SKM-1 treated with dmso at 0.1 percent for 144 hours (cell line): ENCODE data around the gene S100A2.
"Not testable (repeated sequence)": the region's sequence is repeated elsewhere in the genome, so short reads cannot be mapped to it uniquely, and the experiment has no call there.

Source experiments
- DNase-seq: peaks from one replicate; lab custom pipeline; 2025; ENCODE audit not compliant: unreplicated experiment; lab: John Stamatoyannopoulos, UW

S100A2 gene

DNA sequence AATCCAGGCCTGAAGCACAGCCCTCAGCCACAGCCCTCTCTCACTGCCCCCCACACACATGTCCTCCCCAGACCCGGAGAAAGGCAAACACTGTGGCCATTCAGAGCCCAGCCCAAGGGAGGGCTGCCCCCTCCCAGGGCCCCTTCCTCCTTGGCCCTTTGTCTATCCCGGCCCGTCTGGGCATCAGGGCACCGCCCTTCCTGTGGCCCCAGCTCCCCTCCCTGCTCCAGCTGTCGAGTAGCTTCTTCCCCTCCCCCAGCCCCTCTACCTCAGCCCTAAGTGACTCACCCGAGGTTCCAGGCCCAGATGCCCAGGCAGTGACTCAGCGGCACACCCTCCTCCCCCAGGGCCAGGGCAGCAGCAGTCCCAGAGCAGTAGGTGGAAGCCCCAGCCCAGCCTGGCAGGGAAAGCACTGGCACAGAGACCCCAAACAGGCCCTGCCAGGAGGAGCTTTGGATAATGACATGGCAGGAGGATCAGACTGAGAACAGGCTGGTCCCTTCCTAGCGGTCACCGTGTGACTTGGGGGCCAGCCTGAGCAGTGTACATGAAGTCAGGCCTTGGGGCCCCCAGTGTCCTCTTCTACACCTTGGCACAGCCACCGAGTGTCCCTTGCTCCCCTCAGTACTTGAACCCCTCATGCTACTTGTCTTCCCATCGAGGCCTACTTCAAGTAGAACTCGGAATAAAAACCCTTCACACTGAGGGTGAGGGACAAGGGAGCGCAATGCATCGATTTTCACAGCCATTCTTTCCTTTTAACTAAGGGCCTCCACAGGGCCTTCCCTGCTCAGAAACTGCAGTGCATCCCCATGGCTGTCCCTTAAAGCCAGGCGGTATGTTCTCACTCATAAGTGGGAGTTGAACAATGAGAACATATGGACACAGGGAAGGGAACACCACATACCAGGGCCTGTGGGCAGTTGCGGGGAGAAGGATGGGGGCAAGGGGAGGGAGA lies 1.0 kb upstream of the S100A2 start:
- DNase-seq = peak; percentile 93

DNA sequence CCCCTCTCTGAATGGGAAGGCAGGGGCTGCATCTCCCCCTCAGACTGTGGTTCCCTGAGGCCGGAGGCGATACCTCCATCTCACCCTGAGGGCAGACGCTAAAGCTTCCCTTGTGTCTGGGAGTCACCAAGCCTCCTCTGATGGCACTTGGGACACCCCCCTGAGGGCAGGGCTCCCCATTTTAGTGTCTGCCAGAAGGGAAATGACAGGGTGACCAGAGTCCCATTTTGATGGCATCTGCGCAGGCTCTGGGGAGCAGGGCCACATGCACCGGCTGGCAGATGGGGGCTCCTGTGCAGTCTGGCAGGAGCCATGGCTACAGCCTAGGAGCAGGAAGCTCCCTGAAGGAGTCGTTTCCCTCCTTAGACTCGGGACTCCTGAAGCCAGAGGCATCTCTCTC lies 1.7 kb downstream of the S100A2 start:
- no peak for DNase-seq

DNA sequence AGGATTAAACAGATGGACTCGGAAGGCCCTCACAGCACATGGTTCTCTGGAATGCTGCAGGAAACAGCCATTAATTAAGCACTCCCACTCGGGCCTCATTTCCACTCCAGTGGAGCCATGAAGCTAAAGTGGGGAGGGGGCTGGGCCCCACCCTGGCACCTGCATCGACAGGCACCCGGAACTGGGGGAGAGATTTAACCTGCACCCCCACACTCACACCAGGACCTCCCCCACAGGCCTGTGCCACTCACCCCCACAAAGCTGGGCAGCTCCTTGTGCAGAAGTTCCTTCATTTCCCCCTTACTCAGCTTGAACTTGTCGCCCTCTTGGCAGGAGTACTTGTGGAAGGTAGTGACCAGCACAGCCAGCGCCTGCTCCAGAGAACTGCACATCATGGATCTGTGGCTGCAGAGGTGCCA lies 2.2 kb downstream of the S100A2 start:
- no peak for DNase-seq

DNA sequence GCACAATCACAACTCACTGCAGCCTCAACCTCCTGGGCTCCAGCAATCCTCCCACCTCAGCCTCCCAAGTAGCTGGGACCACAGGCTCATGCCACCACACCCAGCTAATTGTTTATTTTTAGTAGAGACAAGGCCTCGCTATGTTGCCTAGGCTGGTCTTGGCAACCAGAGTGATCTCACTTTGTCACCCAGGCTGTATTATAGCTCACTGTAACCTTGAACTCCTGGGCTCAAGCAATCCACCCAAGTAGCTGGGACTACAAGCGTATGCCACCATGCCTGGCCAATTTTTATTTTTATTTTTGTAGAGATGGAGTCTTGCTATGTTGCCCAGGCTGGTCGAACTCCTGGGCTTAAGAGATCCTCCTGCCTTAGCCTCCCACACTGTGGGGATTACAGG lies 3.6 kb downstream of the S100A2 start:
- not testable (repeated sequence) for DNase-seq

DNA sequence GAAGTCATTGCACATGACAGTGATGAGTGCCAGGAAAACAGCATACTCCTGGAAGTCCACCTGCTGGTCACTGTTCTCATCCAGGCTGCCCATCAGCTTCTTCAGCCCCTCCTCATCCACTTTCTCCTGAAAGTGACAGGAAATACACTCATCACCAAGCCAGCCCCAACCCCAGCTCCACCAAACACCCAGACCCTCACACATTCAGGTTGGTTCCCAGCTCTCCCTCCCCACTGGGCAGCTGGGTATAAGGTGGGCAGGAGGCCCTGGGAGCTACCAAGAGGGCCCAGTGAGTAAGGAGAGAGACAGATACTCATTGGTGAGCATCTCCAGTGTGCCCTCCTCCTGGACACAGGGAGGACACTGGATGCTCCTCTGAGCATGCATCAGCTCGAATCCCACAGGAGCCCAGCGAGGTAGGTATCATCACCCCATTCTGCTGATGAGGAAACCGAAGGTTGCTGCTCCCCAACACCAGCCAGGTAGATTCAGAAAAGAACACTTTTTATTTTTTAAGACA lies 4.1 kb downstream of the S100A2 start:
- no peak for DNase-seq

DNA sequence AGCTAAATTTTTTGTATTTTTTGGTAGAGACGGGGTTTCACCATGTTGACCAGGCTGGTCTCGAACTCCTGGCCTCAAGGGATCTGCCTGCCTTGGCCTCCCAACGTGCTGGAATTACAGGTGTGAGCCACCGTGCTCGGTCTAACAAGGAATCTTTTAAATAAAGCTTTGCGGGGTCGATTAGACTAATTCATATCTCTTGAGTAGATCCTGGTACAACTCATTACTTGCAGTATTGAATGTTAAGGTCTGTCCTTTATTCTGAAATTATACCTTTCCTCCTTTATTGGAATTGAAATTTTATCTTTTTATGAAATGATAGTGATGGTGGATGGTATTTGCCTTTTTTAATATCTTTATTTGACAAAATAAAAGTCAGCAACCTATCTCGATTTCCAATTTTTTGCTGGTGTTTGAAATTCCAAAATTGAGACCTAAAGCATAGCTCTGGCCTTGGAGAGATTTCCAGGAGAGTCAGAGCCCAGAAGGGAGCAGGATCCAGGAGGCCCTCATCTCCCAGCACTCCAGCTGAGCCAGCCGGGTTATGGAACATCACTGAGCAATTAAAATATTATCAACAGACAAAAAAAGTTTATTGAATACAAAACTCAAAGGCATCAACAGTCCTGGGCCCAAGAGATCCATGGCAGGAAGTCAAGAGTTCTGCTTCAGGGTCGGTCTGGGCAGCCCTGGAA lies 4.7 kb downstream of the S100A2 start:
- no peak for DNase-seq

DNA sequence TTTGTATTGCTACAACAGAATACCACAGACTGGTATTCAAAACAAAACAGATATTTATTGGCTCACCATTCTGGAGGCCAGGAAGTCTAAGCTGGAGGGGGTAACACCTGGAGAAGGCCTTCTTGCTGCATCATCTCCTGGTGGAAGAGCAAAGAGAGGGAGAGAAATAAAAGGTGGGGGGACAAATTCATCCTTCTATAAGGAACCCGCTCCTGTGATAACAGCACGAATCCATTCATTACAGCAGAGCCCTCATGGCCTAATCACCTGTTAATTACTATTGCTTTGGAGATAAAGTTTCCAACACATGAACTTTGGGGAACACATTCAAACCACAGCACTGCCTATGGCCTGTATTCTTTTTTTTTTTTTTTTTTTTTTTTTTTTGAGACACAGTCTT lies 5.4 kb downstream of the S100A2 start:
- DNase-seq = no peak

DNA sequence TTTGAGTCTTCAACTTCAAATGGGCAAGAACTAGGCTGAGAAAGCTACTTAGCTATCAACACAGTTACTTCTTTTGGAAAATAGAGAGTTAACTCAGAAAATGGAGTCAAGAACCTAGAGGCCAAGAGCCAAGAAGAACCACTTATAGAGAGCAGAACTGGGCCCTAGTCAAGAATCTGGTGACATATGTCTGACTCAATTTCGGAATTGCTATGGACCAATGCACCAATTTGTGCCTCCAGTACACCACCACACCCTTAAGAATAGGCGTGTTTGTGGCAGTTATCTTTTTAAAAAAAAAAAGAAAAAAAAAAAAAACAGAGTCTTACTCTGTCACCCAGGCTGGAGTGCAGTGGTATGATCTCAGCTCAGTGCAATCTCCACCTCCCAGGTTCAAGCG lies 7.8 kb downstream of the S100A2 start:
- DNase-seq = no peak

DNA sequence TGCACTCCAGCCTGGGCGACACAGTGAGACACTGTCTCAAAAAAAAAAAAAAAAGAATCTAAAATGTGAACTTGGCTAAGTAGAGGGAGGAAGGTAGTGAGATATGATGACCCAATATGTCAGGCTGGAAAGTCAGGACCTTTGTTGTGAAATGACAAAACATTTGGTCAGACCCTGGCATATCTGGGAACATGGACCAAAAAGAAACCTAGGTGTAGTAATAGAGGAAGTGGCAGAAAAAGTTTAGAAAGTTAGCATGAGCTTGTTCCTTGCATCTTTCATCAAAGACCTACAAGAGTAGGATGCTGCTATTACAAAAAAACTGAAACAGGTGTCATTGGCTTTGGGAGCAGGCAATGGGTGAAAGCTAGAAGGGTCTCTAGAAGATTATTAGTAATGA lies 9.3 kb downstream of the S100A2 start:
- peak; percentile 54 for DNase-seq

DNA sequence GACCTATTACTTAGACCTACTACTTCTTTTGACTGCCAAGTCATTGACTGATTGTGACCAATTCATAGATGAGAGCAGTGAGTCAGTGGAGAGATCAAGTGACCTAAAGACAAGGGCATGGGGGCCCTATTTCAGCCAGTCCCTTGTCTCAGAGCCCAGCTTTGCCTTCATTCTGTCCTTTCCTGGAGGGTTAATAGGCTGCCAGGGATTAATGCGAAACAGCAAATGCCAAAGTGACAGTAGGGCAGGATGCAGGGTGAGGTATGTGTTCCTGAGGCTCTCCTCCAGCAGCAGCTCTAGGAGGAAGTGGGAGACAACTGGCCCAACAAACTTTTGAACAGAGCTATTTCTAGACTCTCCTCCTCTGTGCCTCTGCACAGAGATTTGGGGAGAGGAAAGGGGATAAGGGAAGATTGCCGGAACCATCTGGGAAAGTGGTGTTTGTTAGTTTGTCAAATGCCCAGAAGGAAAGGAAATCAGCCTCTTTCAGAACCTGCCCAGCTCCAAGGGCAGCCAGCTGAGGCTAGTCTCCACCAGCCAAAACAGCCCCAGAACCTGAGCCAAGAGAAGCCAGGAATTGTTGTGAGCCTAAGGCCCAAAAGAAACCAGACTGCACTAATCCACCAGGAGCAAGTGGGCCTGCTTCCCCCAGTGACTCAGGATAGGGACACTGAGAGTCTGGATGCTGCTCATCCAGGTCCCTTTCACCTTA lies 11.7 kb downstream of the S100A2 start:
- no peak for DNase-seq

DNA sequence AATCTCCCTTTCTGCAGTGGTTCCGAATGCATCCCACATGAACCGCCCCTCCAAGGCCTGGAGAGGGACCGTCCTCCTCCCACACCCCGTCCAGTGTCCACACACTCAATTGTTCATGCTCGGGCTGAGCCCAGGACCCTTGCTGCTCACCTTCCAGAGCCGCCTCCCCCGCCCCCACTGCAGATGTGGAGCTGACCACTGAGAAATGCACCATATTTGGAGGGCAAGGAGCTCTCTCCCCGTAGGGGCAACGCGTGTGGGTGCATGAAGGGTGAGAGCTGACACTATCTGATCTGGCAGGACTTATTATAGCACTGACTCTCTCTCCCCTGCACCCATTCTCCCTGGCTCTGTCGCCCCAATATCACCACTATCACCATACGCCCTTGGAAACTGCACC lies 12.5 kb downstream of the S100A2 start:
- DNase-seq = no peak

DNA sequence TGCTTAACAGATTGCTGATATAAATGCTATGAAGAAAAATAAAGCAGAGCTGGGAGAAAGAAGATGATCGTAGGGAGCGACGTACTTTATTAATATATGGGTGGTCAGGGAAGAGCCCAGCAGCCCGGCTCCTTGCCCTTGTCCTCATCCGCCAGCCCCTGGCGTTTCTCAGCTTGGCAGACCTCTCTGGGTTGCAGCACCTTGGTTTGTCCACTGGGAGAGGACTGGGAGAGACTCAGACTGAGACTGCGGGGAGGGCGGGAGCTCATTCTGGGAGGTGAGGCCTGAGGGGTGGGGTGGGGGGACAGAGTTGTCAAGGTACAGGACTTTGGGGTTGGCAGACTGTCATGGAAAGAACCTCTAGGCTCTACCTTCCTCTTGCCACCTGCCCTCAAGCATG lies 13.3 kb downstream of the S100A2 start:
- DNase-seq = no peak

DNA sequence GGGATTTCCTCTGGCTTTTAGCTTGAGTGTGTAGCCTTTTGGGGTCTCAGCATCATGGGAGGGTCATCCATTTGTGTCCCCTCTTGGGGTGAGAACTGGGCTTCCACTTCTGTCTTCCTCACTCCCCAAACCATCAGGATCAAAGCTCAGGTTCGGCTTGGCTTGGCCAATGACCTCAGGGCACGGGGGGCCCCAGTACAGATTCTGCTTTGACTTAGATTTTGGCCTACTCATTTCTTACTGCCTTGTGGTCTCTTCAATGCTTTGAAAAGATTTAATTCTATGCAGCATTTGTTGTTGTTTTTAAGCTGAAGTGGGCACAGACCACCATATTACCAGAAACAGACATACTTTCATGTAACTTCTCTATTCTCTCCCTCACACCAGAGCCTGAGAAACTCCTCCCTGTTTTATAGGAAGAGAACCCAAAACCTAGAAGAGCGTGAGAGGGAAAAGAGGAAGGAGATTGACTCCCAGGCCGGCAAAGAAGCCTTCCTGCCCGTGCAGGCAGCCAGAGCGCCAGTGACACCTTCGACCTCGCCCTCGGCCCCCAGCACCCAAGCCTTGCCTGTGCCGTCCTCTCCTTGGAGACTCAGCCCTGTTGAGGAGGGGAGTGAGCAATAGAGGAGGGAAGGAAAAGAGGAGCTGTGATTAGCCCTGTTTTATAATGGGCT lies 14.7 kb downstream of the S100A2 start:
- peak; percentile 93 for DNase-seq

DNA sequence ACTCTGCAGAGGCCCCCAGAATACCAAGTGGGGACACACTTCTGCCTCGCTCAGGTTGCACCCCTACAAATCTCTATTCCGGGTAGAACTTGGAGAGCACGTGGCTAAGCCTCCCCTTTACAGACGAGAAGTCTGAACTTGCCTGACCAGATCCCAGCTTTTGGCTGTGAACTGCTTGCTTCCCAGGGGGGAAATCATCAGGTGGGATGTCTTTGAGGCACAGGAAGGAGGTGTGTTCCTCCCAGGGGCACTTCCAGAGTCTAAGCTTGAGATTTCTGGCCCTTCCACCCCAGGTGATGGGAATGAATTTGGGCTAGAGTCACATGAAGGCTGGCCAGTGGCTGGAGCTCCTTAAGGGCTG lies 15.3 kb downstream of the S100A2 start:
- no peak for DNase-seq

DNA sequence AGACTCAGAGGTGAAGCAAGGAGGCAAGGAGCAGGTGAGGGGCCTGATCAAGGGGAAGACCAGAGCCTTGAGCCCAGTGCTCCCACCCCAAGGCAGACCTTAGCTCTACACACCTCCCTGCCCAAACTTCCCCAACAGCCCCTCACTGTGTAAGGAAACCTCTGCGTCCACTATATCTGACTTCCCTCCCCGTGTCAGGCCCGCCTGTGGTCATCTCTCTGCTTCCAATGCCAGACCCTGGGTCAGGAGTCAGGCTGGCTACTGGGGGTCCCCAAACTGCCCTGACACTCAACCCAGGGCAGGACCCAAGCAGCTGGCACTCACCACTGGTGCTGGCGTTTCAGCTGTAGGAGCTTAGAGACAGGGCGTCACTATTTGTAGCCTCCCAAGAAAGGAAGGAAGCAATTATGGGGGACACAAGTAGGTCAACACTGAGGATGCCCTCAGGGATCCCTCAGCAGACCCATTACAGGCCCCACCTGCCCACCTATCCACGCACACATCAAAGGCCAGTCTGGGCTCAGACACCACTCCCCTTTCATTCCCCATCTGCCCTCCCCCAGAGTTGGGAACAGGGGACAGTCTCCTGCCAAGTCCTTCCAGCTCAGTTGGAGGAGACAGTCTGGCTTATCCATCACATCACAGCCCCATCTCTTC lies 15.8 kb downstream of the S100A2 start:
- DNase-seq = no peak

DNA sequence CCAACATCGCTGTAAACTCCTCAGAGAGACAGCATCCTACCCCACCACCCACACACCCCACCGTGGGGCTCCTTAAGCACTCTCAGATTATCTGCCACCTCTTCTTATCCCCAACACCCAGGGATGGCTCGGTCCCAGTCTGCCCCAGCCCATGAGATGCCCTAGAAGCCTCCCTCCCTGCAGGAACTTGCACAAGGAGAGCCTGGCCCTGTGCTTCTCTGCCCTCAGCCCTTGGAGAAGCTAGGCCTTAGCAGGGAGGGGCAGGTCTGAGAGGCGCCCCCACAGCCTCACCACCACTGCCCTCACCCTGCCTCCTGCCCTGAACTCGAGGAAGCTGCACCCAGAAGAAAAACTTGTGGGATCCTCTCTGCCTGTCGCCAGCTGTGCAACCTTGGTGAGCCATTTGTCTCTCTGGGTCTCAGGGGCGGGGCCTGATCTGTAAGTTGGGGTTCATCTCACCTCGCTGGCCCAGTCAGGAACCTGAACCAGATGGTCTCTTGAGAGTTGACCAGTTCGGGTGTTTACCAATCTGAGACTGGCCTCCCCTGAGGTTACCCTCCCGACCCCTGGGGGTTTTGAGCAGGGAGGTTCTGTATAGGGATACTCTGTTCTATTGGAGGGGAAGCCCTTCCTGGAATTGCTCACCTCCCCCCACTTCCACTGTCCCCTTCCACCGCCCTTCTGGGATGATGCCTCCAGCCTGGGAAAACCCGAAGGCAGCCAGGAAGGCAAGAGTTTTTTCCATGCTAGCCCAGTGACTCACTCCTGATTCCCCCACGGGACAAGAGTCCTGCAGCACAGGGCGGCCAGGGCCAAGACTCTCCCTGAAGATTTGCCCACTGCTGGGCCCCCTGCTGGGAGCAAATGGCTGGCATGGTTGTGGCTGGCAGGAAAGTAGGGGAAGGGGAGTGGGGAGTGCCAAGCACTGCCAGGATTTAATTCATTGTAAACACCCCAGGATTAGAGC lies 16.6 kb downstream of the S100A2 start, which contains the start of gene S100A3:
S100A3 (minus strand) TSS at position 537 of the 967 bp plus-strand sequence. CDS start 773 bp downstream, outside the sequence.
- DNase-seq = no peak

DNA sequence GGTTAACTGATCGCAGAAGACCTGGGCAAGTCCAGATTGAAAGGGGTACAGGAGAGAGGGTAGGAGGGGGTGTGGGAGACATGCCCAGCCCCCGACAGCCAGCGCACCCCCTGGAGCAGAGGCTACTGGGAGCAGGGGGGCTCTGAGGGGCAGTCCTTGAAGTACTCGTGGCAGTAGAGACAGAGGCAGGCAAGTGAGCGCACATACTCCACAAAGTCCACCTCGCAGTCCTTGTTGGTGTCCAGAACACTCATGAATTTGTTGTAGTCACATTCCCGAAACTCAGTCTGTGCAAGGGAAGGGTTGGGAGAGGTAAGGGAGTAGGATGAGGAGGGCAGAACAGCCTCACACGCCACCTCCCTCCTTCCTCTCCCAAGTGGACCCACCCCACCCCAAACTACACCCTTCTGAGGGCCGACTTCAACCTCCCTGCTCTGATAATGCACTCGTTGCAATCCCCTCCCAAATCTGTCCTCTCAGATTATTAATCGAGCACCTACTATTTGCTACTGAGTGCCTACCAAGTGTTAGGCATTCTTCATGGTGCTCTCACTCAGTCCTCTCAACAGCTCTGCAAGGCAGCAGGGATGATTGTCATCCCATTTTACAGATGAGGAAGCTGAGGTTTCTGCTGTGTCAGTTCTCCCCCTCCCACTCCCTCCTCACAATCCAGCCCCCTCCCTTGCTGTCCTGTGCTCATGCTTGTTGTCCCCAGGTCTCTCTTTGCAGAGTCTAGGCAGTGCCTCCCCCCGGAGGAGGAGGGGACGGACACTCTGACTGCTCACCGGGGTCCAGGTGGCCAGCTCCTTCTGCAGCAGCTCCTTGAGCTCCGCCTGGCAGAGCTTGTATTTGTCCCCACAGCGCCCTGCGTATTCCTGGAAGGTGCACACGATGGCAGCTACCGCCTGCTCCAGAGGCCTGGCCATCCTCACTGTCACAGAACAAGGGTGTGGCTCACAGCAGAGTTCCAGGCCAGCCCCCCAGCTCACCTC lies 17.8 kb downstream of the S100A2 start:
- no peak for DNase-seq
